Activated naive CD4-positive, alpha-beta T cell treated with anti-CD3 and anti-CD28 coated beads, Interleukin-2, amount 10 ng/mL, durations not matched to agents 7 days and 5 days (primary cell): Measurements from ENCODE around the gene PSMB5.

Source experiments
- CTCF ChIA-PET: fragments of 350-600 bp; sonication (Branson Sonifier 250); formaldehyde crosslinking; loops from one replicate; lab custom pipeline; 2021; ENCODE audit warnings: antibody characterized with exemption; lab: Charles Lee
- DNase-seq: peaks from one replicate; pipeline ENCODE4 v3.0.0-alpha.2; 2020
- H3K27ac Mint-ChIP-seq: one replicate; pipeline ENCODE4 v1.8.0; 2021; ENCODE audit warnings: mild to moderate bottlenecking, moderate library complexity, mixed read lengths
- H3K27me3 Mint-ChIP-seq: one replicate; pipeline ENCODE4 v1.8.0; 2021; ENCODE audit warnings: mild to moderate bottlenecking, mixed read lengths
- H3K36me3 Mint-ChIP-seq: one replicate; pipeline ENCODE4 v1.8.0; 2021; ENCODE audit warnings: mixed read lengths
- H3K4me1 Mint-ChIP-seq: one replicate; pipeline ENCODE4 v1.8.0; 2021; ENCODE audit warnings: mixed read lengths
- H3K4me3 Mint-ChIP-seq: one replicate; pipeline ENCODE4 v1.8.0; 2021; ENCODE audit warnings: mild to moderate bottlenecking, moderate library complexity, mixed read lengths
- H3K9me3 Mint-ChIP-seq: one replicate; pipeline ENCODE4 v1.8.0; 2021; ENCODE audit warnings: mixed read lengths

PSMB5 gene

DNA sequence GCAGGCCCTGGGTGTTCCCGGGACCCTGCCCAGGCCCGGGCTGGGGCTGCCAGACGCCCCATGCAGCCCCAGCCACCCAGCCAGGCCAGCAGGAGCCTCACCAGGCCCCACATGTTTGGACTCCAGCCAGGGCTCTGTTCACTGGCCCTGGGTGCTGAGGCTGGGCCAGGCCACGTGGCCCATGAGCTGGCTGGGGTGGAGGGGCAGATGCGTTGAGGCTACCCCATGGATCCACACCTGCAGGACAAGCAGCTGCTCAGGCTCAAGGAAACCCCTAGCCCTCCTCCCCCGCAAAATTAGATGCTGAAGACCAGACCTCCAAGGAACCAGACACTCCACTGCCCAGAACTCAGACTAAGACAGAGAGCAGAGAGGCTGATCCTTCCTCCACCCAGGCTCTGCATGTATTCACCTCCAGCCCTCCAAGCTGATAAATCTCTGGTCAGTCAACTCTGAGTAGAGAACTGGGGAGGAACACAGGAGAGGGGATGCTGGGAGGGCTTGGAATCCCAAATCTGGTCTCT, 21.0 kb upstream of the PSMB5 start:
- H3K27ac Mint-ChIP-seq: no peak overlapping the region
- no peak for DNase-seq
- CTCF ChIA-PET: interaction anchor here (0.9 to 19.2 kb wide), 10 partner anchors 8 to 128 kb away, joined by 3 to 633 read pairs (median 6); partner anchors contain the start of genes AJUBA and PSMB11
- peaks cover 21% of the 10 kb centered on the region for H3K4me1 Mint-ChIP-seq
- H3K36me3 Mint-ChIP-seq: peaks cover 11% of the 10 kb centered on the region
- H3K4me3 Mint-ChIP-seq: peak overlapping the region; percentile 62
- H3K27me3 Mint-ChIP-seq: peaks cover 25% of the 10 kb centered on the region
- H3K9me3 Mint-ChIP-seq: no peaks in the 10 kb centered on the region

- Mint-ChIP-seq H3K9me3 (no peaks in the 10 kb centered on the region), H3K4me1 (peaks cover 21% of the 10 kb centered on the region), H3K27ac (no peak overlapping the region), H3K36me3 (peaks cover 10% of the 10 kb centered on the region), H3K27me3 (peaks cover 25% of the 10 kb centered on the region), H3K4me3 (no peak overlapping the region)
- no peak for DNase-seq
- CTCF ChIA-PET: interaction anchor here (1.1 to 19.2 kb wide), 9 partner anchors 9 to 128 kb away, joined by 4 to 633 read pairs (median 7); partner anchors contain the start of genes AJUBA and PSMB11
These were observed 20.4 kb upstream of the PSMB5 start for GRCh38 chr14:23055147-23055550.

DNA sequence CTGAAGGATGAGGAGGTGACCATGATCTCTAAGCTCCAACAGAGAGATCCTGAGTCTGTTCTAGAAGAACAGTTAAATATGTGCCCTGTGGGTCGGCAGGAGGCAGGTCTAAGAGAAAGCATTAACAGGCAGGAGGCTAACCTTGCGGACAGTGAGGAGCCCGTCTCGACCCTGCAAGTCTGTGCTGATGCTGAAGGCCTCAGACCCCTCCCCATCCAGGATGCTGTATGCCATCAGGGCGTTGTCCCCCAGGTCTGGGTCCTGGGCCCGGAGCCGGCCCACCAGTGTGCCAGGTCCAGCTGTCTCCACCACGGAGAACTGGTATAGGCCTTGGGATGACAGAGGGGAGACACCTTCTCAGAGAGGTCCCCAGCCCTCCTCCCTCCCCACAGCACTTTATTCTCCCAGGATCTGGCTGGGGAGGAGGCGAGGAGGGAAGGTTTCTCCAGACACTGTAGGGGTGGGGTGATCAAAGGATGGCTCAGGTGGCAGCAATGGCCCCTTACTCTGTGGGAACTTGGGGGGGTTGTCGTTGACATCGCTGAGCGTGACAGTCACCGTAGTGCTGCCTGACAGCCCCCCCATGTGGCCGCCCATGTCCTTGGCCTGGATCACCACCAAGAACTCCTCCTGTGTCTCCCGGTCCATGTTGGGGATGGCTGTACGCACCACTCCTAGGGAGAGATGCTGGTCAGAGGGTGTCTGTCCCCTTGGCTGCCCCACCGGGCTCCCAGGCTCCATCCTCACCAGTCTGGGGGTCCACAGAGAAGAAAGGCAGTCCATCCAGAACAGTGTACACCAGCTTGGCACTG, 19.5 kb upstream of the PSMB5 start:
- no peak overlapping the region for H3K4me3 Mint-ChIP-seq
- CTCF ChIA-PET: interaction anchor here (0.6 to 19.2 kb wide), 11 partner anchors 10 to 492 kb away, joined by 3 to 633 read pairs (median 6); partner anchors contain the start of genes AJUBA and PSMB11
- no peaks in the 10 kb centered on the region for H3K9me3 Mint-ChIP-seq
- peak; percentile 54 for DNase-seq
- no peak overlapping the region for H3K27ac Mint-ChIP-seq
- H3K4me1 Mint-ChIP-seq: peaks cover 21% of the 10 kb centered on the region
- peaks cover 7% of the 10 kb centered on the region for H3K36me3 Mint-ChIP-seq
- H3K27me3 Mint-ChIP-seq: peaks cover 25% of the 10 kb centered on the region

GRCh38 chr14:23053426-23053825, 18.7 kb upstream of the PSMB5 start:
- peaks cover 25% of the 10 kb centered on the region for H3K27me3 Mint-ChIP-seq
- no peak overlapping the region for H3K4me3 Mint-ChIP-seq
- peaks cover 4% of the 10 kb centered on the region for H3K36me3 Mint-ChIP-seq
- CTCF ChIA-PET: interaction anchor here (1.0 to 19.2 kb wide), 4 partner anchors 15 to 81 kb away, joined by 3 to 633 read pairs (median 13); partner anchors contain the start of gene AJUBA
- no peaks in the 10 kb centered on the region for H3K9me3 Mint-ChIP-seq
- H3K4me1 Mint-ChIP-seq: peaks cover 20% of the 10 kb centered on the region
- H3K27ac Mint-ChIP-seq: no peak overlapping the region
- no peak for DNase-seq

DNA sequence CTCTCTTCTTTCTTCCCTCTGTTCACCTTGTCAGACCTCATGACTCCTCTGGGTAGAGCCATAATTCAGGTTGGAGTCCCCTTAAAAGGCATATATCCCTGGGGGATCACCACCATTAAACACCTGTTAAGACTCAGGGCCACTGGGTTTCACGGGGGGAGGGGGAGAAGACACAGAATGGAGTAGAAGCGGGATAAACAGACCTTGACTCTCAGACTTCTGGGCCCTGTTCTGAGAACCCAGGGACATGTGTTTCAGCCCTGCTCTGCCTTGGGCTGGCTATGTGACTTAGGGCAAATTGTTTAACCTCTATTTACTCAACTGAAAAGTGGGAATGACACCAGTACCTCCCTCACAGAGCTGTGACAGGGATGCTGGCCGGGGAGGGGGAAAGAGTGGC, 18.0 kb upstream of the PSMB5 start:
- H3K36me3 Mint-ChIP-seq: no peaks in the 10 kb centered on the region
- H3K9me3 Mint-ChIP-seq: no peaks in the 10 kb centered on the region
- CTCF ChIA-PET: interaction anchor here (0.7 to 19.2 kb wide), 4 partner anchors 29 to 80 kb away, joined by 3 to 633 read pairs (median 12); partner anchors contain the start of gene AJUBA
- peaks cover 13% of the 10 kb centered on the region for H3K4me1 Mint-ChIP-seq
- no peak overlapping the region for H3K27ac Mint-ChIP-seq
- peaks cover 20% of the 10 kb centered on the region for H3K27me3 Mint-ChIP-seq
- DNase-seq: no peak
- H3K4me3 Mint-ChIP-seq: no peak overlapping the region

DNA sequence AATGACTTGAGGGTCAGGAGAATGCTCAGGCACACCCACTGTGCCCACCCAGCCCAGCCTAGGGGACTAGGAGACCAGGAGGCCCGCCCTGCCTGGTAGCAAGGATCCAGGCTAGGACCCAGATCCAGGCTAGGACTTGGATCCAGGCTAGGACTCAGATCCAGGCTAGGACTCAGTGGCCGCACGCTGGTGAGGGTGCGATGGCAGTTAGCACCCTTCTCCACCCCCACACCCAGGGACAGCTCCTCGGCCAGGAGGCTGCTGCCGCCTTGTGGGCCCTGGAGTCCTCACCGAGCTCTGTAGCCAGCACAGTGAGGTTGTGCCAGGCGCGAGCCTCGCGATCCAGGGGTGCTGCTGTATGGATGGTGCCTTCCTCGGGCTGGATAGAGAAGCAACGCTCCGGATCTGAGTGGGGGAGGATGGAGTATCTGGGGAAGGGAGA, 17.5 kb upstream of the PSMB5 start:
- DNase-seq: no peak
- Mint-ChIP-seq H3K36me3 (no peaks in the 10 kb centered on the region), H3K27me3 (peaks cover 24% of the 10 kb centered on the region), H3K4me3 (no peak overlapping the region), H3K9me3 (no peaks in the 10 kb centered on the region), H3K4me1 (peaks cover 13% of the 10 kb centered on the region), H3K27ac (no peak overlapping the region)
- CTCF ChIA-PET: interaction anchor here (0.7 to 19.2 kb wide), 4 partner anchors 29 to 80 kb away, joined by 3 to 633 read pairs (median 6); partner anchors contain the start of gene AJUBA

GRCh38 chr14:23051141-23052057, 16.7 kb upstream of the PSMB5 start:
- H3K27me3 Mint-ChIP-seq: peaks cover 18% of the 10 kb centered on the region
- no peak overlapping the region for H3K4me3 Mint-ChIP-seq
- DNase-seq: no peak
- CTCF ChIA-PET: interaction anchor here (1.8 to 19.2 kb wide), 2 partner anchors 62 to 79 kb away, joined by 8 to 633 read pairs; partner anchors contain the start of gene AJUBA
- no peak overlapping the region for H3K27ac Mint-ChIP-seq
- H3K9me3 Mint-ChIP-seq: no peaks in the 10 kb centered on the region
- peaks cover 8% of the 10 kb centered on the region for H3K4me1 Mint-ChIP-seq
- H3K36me3 Mint-ChIP-seq: no peaks in the 10 kb centered on the region

GRCh38 chr14:23049011-23049410, 14.3 kb upstream of the PSMB5 start:
- H3K27ac Mint-ChIP-seq: no peak overlapping the region
- DNase-seq: no peak
- peaks cover 18% of the 10 kb centered on the region for H3K27me3 Mint-ChIP-seq
- no peak overlapping the region for H3K4me3 Mint-ChIP-seq
- H3K9me3 Mint-ChIP-seq: no peaks in the 10 kb centered on the region
- no peaks in the 10 kb centered on the region for H3K36me3 Mint-ChIP-seq
- H3K4me1 Mint-ChIP-seq: no peaks in the 10 kb centered on the region
- CTCF ChIA-PET: interaction anchor here (0.6 to 19.2 kb wide), 4 partner anchors 9 to 59 kb away, joined by 3 to 633 read pairs (median 4); partner anchors contain the start of gene AJUBA

- no peaks in the 10 kb centered on the region for H3K9me3 Mint-ChIP-seq
- no peak overlapping the region for H3K27ac Mint-ChIP-seq
- CTCF ChIA-PET: interaction anchor here (0.7 to 19.2 kb wide), 3 partner anchors 10 to 58 kb away, joined by 3 to 633 read pairs (median 4); partner anchors contain the start of genes AJUBA and CDH24
- H3K4me3 Mint-ChIP-seq: no peak overlapping the region
- H3K36me3 Mint-ChIP-seq: no peaks in the 10 kb centered on the region
- H3K27me3 Mint-ChIP-seq: peaks cover 26% of the 10 kb centered on the region
- no peak for DNase-seq
- no peaks in the 10 kb centered on the region for H3K4me1 Mint-ChIP-seq
These were observed 13.3 kb upstream of the PSMB5 start for GRCh38 chr14:23047751-23048693.

DNA sequence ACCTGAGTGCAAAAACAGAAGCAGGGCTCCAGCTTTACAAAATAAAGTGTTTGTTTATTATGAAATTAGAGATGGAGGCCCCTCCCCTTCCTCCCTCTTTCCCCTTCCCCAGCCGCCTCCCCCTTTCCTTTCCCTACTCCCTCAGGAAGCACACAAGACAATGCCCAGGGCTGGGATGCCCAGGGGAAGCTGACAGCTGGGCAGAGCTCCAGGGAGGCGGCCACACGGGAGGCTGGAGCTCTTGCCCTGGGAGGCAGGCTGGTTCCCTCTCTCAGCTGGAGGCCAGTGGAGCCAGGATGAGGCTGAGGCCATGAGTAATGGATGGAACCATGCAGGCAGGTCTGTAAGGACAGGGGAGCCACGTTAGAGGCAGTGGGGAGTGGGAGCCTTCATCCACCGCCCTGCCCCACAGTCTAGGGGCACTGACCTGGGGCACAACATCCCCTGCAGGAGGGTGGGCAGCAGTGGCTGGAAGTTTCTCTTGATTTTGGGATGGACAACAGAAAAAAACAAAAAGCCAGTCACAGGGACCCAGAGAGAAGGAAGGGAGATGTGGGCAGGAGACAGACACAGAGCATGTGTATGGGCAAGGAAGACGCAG, 12.4 kb upstream of the PSMB5 start:
- CTCF ChIA-PET: interaction anchor here (0.7 to 19.2 kb wide), 3 partner anchors 11 to 58 kb away, joined by 4 to 633 read pairs (median 4); partner anchors contain the start of genes AJUBA and CDH24
- no peaks in the 10 kb centered on the region for H3K4me1 Mint-ChIP-seq
- H3K4me3 Mint-ChIP-seq: no peak overlapping the region
- no peaks in the 10 kb centered on the region for H3K36me3 Mint-ChIP-seq
- no peak overlapping the region for H3K27ac Mint-ChIP-seq
- no peak for DNase-seq
- H3K27me3 Mint-ChIP-seq: peaks cover 32% of the 10 kb centered on the region
- no peaks in the 10 kb centered on the region for H3K9me3 Mint-ChIP-seq

GRCh38 chr14:23045419-23046357, 11.0 kb upstream of the PSMB5 start:
- H3K4me3 Mint-ChIP-seq: no peak overlapping the region
- no peaks in the 10 kb centered on the region for H3K36me3 Mint-ChIP-seq
- CTCF ChIA-PET: interaction anchor here (19.2 kb wide), 1 partner anchor 56 kb away, joined by 633 read pairs; the partner anchor contains the start of gene AJUBA
- no peak overlapping the region for H3K27ac Mint-ChIP-seq
- no peak for DNase-seq
- no peaks in the 10 kb centered on the region for H3K9me3 Mint-ChIP-seq
- peaks cover 39% of the 10 kb centered on the region for H3K27me3 Mint-ChIP-seq
- no peaks in the 10 kb centered on the region for H3K4me1 Mint-ChIP-seq
